Astrocyte of the cerebellum (primary cell): Measurements from ENCODE around the gene DNMT3A.

Experiments used
- DNase-seq: peaks from one replicate; pipeline ENCODE4 v3.0.0-alpha.2; 2011; ENCODE audit warnings: low read depth
- H3K4me3 ChIP-seq: 2 replicates; pipeline ENCODE4 v1.5.1; 2011; ENCODE audit warnings: mild to moderate bottlenecking, low read depth, low read length, moderate library complexity
- in situ Hi-C: cut with HindIII; loops from 2 replicates; pipeline ENCODE4 v1.10.0; 2017; ENCODE audit warnings: low sequenced_read_pairs
- TF ChIP-seq, protein P1 (sequence below): IDR thresholded peaks from 2 replicates; pipeline ENCODE4 v1.5.1; 2012; ENCODE audit warnings: low read length, low read depth, moderate library complexity, mild to moderate bottlenecking; ENCODE audit errors: missing control alignments

The DNMT3A gene

DNA sequence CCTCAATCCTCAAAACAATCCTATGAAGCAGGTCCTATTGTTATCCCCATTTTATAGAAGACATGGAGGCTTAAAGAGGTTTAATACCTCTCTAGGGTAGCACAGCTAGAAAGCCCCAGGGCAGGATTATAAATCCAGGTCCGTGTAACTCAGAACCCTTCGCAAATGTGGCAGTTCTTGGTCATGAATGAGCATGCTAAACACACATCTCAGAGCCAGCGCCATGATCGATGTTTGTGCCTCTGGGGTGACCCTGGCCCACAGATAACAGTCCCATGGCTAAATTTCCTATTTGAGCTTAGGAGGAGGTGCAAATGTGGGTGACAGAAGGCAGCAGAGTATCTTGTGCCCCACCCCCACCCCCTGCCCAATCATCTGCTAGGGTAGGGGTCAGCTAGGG, 17.5 kb downstream of the DNMT3A start:
- in situ Hi-C loops: no loop called here
- TF ChIP-seq, protein P1, sequence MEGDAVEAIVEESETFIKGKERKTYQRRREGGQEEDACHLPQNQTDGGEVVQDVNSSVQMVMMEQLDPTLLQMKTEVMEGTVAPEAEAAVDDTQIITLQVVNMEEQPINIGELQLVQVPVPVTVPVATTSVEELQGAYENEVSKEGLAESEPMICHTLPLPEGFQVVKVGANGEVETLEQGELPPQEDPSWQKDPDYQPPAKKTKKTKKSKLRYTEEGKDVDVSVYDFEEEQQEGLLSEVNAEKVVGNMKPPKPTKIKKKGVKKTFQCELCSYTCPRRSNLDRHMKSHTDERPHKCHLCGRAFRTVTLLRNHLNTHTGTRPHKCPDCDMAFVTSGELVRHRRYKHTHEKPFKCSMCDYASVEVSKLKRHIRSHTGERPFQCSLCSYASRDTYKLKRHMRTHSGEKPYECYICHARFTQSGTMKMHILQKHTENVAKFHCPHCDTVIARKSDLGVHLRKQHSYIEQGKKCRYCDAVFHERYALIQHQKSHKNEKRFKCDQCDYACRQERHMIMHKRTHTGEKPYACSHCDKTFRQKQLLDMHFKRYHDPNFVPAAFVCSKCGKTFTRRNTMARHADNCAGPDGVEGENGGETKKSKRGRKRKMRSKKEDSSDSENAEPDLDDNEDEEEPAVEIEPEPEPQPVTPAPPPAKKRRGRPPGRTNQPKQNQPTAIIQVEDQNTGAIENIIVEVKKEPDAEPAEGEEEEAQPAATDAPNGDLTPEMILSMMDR: no peak
- H3K4me3 ChIP-seq: no peak overlapping the region
- DNase-seq: no peak

DNA sequence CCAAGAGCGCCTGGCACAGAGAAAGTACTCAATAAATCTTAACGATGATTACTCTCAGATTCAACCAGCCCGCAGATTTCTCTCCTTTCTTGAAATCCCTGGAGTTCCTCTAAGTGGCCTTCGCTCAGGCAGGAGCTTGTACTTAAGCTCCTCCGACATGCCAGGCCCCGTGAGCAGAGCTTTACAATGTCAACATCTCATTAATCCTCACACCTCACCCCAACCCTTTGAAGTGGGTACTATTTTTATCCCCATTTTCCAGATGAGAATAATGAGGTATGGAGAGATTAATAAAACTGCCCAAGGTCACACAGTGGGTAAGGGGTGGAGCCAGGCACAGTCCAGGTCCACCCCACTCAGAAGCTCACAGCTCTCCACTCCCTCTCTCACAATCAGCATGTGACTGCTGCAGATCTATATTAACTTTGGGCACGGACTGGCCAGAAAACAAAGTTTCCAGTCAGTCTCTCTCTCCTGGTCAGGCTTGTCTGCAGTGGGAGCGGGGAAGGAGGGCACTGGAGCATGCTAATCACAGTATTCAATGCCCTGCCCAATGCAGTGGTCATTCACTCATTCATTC, 18.0 kb downstream of the DNMT3A start:
- no peak overlapping the region for H3K4me3 ChIP-seq
- in situ Hi-C loops: no loop called here
- DNase-seq: no peak
- TF ChIP-seq, protein P1: no peak

DNA sequence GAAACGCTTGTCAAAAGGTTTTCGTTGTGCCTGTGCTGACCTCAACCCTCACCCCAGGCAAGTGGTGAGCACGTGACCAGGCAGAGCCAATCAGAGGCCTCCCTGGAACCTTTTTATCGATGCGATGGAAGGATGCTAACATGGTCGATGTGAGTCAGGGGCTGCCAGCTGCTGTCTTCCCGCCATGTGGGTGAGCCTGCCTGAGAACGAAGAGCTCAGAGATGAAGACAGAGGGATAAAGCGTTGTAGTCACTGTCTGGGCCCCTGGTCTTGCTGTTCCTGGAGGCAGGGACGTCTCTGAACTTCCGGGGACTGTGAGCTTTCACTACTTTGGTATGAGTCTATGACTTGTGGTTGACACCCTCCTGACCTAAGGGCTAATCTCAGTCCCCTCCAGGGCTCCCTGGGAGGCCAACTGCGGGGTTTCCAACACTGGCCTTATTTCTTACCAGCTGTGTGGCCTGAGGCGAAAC, 18.6 kb downstream of the DNMT3A start:
- DNase-seq: no peak
- TF ChIP-seq, protein P1: no peak
- in situ Hi-C loops: no loop called here
- H3K4me3 ChIP-seq: no peak overlapping the region

DNA sequence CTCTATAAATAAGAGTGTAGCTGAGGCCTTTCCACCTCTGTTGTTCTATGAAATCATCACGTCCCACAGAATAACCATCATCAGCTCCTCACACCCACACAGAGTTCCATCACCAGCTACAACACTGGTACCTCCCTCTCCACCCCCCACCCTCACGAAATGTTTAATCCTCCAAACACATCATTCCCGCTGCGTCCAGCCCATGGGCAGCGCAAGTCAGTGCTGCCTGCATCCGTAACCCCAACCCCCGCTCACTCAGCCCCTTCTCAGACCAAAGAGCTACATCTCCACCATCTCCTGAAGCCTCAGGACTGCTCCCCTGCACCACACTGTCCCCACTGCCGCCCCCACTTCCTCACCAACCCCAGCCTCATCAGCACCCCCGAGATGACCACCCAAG, 19.4 kb downstream of the DNMT3A start:
- TF ChIP-seq, protein P1: no peak
- no peak overlapping the region for H3K4me3 ChIP-seq
- in situ Hi-C loops: no loop called here
- DNase-seq: no peak

DNA sequence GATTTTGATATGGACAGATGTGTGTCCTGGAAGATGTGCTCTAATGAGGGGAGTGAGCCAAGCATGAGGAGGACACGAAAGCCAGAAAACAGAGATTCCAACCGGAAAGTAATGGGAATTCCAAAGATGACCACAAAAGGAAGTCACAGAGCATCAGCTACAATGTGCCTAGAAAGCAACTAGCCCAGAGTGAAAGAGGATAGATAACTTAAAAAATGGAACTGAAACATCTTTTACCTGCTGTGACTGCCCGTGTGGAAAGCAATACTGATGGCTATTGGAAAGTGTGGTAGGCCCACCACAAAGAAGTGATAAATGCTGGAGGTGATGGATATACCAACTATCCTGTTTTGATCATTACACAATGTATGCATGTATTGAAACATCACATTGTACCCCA, 21.6 kb downstream of the DNMT3A start:
- no peak for DNase-seq
- TF ChIP-seq, protein P1: no peak
- H3K4me3 ChIP-seq: no peak overlapping the region
- in situ Hi-C loops: no loop called here

DNA sequence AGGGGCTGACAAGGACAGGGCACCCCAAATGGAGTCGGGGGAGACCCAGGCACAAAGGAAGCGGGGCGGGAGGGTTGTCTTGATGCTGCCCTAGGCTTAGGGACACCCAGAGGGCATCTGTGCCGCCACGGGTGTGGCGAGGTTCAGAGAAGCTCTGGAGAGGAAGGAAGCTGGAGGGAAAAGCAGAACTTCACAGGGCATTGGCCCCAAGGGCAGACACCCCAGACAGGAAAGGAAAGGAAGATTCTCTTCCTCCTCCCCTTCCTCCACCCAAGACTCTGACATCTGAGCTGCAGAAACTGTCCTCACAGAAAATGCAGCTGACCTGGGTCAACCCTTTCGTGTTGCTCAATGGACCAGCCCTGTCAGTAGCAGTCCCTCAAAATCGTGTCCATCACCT, 25.6 kb downstream of the DNMT3A start:
- H3K4me3 ChIP-seq: no peak overlapping the region
- in situ Hi-C loops: no loop called here
- TF ChIP-seq, protein P1: no peak
- DNase-seq: no peak
